Keratinocyte (primary cell): ENCODE measurements around the gene SSTR4. TPM values are rescaled to one million over a fixed set of nuclear protein-coding genes. Genes with fewer than 3 reads are reported as not detected.

Experiments used
- DNase-seq: peaks from one replicate; pipeline ENCODE4 v3.0.0-alpha.2; 2011; ENCODE audit warnings: low read depth, missing footprints, low spot score
- FAIRE-seq: peaks from 2 replicates; lab custom pipeline; 2011; peaks lifted over from hg19 to GRCh38; lab: Jason Lieb, UNC
- H2AFZ ChIP-seq: 2 replicates; pipeline ENCODE4 v1.6.0; 2012; ENCODE audit warnings: low read length, control low read depth, inconsistent platforms; ENCODE audit not compliant: control insufficient read depth
- H3K27ac ChIP-seq: 2 replicates; pipeline ENCODE4 v1.5.1; 2011; ENCODE audit warnings: low read length; ENCODE audit not compliant: control insufficient read depth, insufficient read depth
- H3K27me3 ChIP-seq: 3 replicates; pipeline ENCODE4 v1.6.0; 2011; ENCODE audit warnings: low read length; ENCODE audit not compliant: control insufficient read depth, insufficient read depth; ENCODE audit errors: extremely low read depth
- H3K36me3 ChIP-seq, 2 experiments: 2 replicates in 1 of 2; 3 replicates in 1 of 2; pipeline ENCODE4 v1.5.1; 2011; ENCODE audit warnings: low read length in 2 of 2, mild to moderate bottlenecking in 1 of 2; ENCODE audit not compliant: control insufficient read depth in 2 of 2, insufficient read depth in 2 of 2; ENCODE audit errors: extremely low read depth in 1 of 2
- H3K4me1 ChIP-seq: 3 replicates; pipeline ENCODE4 v1.5.1; 2011; ENCODE audit warnings: low read length; ENCODE audit not compliant: control insufficient read depth, insufficient read depth; ENCODE audit errors: extremely low read depth
- H3K4me2 ChIP-seq: 3 replicates; pipeline ENCODE4 v1.6.0; 2011; ENCODE audit warnings: low read depth, low read length; ENCODE audit not compliant: control insufficient read depth, insufficient read depth; ENCODE audit errors: extremely low read depth
- H3K4me3 ChIP-seq, 3 experiments: fragments of 200-600 bp in 1 of 3; sonication (generic) in 1 of 3; 2 replicates in 2 of 3; 3 replicates in 1 of 3; pipeline ENCODE4 v1.5.1; 2011 to 2016; ENCODE audit warnings: low read length in 3 of 3, mild to moderate bottlenecking in 3 of 3, control low read depth in 2 of 3, inconsistent platforms in 1 of 3, low read depth in 1 of 3, mixed read lengths in 1 of 3, mixed run types in 1 of 3, moderate library complexity in 1 of 3; ENCODE audit not compliant: control insufficient read depth in 2 of 3, insufficient read depth in 2 of 3; ENCODE audit errors: extremely low read depth in 1 of 3
- H3K79me2 ChIP-seq: 2 replicates; pipeline ENCODE4 v1.6.0; 2012; ENCODE audit warnings: low read length; ENCODE audit not compliant: control insufficient read depth, insufficient read depth
- H3K9ac ChIP-seq: 3 replicates; pipeline ENCODE4 v1.6.0; 2011; ENCODE audit warnings: low read length; ENCODE audit not compliant: control insufficient read depth, insufficient read depth; ENCODE audit errors: extremely low read depth
- H3K9me1 ChIP-seq: 3 replicates; pipeline ENCODE4 v1.6.0; 2011; ENCODE audit warnings: low read length; ENCODE audit not compliant: control insufficient read depth, insufficient read depth; ENCODE audit errors: extremely low read depth
- H3K9me3 ChIP-seq: 2 replicates; pipeline ENCODE4 v1.5.1; 2012; ENCODE audit warnings: low read depth, low read length; ENCODE audit not compliant: control insufficient read depth
- H4K20me1 ChIP-seq: 3 replicates; pipeline ENCODE4 v1.6.0; 2011; ENCODE audit warnings: low read length; ENCODE audit not compliant: control insufficient read depth, insufficient read depth; ENCODE audit errors: extremely low read depth
- EZH2 ChIP-seq: IDR thresholded peaks from one replicate; pipeline ENCODE4 v1.6.1; 2012; ENCODE audit warnings: inconsistent platforms, mild to moderate bottlenecking, low read length, moderate library complexity
- dilution Hi-C: fragments of 300-500 bp; cut with MboI; formaldehyde crosslinking; loops from one replicate; pipeline ENCODE4 v1.7.0; 2020; ENCODE audit warnings: low sequenced_read_pairs; ENCODE audit not compliant: extremely low pct_ligation_motif_present
- polyA plus RNA-seq, 5 experiments: library from polyadenylated mRNA; depleted of rRNA in 3 of 5; stranded (reverse) in 3 of 5; stranded (forward) in 1 of 5; unstranded in 1 of 5; fragments of >200 nt; gene quantifications; 1 replicate in 1 of 5; 2 replicates in 3 of 5; 3 replicates in 1 of 5; pipeline versions ENCODE4 v1.2.1 to v1.2.3, GENCODE V29; 2011 to 2012; ENCODE audit warnings: missing spikeins in 2 of 5, low read depth in 1 of 5, low replicate concordance in 1 of 5
- TF ChIP-seq, protein P1 (sequence below), 3 experiments: IDR thresholded peaks in 1 of 3; conservative IDR thresholded peaks in 1 of 3; optimal IDR thresholded peaks in 1 of 3; 2 replicates in 2 of 3; 3 replicates in 1 of 3; pipeline versions ENCODE3 to v1.5.1; 2011; ENCODE audit warnings: low read length in 3 of 3, mild to moderate bottlenecking in 3 of 3, moderate library complexity in 2 of 3, control low read depth in 1 of 3, inconsistent platforms in 1 of 3; ENCODE audit not compliant: insufficient read depth in 2 of 3; ENCODE audit errors: extremely low read depth in 1 of 3

Gene SSTR4
- polyA plus RNA-seq, 1 donor (not counting 4 experiments of a cell fraction or from before 2014, with no cell fraction given) = not detected

- dilution Hi-C loops = loop anchor here (25.0 kb wide), 1 partner anchor 155 kb away; no protein-coding TSS in a partner anchor
- Histone ChIP-seq H2AFZ (no peak overlapping the region), H3K4me3 (no peak overlapping the region), H3K36me3 (no peaks in the 10 kb centered on the region), H3K4me1 (no peaks in the 10 kb centered on the region), H3K27me3 (peaks cover 31% of the 10 kb centered on the region), H3K9ac (no peak overlapping the region), H3K9me1 (no peaks in the 10 kb centered on the region), H3K4me2 (no peak overlapping the region), H3K27ac (no peak overlapping the region), H3K9me3 (no peaks in the 10 kb centered on the region), H3K79me2 (no peaks in the 10 kb centered on the region), H4K20me1 (no peaks in the 10 kb centered on the region)
- FAIRE-seq (no peak), DNase-seq (no peak)
- TF ChIP-seq, protein P1, sequence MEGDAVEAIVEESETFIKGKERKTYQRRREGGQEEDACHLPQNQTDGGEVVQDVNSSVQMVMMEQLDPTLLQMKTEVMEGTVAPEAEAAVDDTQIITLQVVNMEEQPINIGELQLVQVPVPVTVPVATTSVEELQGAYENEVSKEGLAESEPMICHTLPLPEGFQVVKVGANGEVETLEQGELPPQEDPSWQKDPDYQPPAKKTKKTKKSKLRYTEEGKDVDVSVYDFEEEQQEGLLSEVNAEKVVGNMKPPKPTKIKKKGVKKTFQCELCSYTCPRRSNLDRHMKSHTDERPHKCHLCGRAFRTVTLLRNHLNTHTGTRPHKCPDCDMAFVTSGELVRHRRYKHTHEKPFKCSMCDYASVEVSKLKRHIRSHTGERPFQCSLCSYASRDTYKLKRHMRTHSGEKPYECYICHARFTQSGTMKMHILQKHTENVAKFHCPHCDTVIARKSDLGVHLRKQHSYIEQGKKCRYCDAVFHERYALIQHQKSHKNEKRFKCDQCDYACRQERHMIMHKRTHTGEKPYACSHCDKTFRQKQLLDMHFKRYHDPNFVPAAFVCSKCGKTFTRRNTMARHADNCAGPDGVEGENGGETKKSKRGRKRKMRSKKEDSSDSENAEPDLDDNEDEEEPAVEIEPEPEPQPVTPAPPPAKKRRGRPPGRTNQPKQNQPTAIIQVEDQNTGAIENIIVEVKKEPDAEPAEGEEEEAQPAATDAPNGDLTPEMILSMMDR (optimal IDR thresholded peaks at IDR 0.05 in 1 of 3, IDR thresholded peaks at IDR 0.05 in 1 of 3, conservative IDR thresholded peaks at IDR 0.05 in 1 of 3; ENCODE audit: extremely low read depth in 1 of 3, insufficient read depth in 2 of 3, low read length in 3 of 3) = no peak
- no peak for TF ChIP-seq EZH2
Measured at GRCh38 chr20:23032056-23032749, 2.9 kb upstream of the SSTR4 start.

DNA sequence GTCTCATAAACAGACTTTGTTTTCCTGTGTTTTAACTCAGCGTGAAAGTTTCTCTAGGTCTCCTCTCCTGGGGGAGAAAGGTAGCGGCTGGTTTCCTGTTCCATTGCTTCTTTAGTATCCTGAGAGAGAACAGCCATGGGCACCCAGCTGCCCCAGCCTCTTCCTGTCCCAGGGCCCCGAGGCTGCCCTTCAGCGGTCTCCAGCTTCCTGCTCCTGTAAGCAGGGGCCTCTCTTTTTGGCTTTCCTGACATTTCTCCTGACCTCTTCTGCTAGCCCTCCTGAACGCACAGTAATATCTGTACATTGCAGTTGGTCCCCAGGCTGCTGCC lies 2.4 kb upstream of the SSTR4 start:
- no peak for DNase-seq
- peaks cover 36% of the 10 kb centered on the region for H3K27me3 ChIP-seq

More for the DNA sequence above, 2.4 kb upstream of the SSTR4 start:
- Histone ChIP-seq H3K4me3 (no peak overlapping the region), H3K4me1 (no peaks in the 10 kb centered on the region), H3K79me2 (no peaks in the 10 kb centered on the region), H3K9ac (no peak overlapping the region), H4K20me1 (no peaks in the 10 kb centered on the region), H3K4me2 (no peak overlapping the region), H2AFZ (no peak overlapping the region), H3K9me1 (no peaks in the 10 kb centered on the region), H3K36me3 (no peaks in the 10 kb centered on the region), H3K9me3 (no peaks in the 10 kb centered on the region), H3K27ac (no peak overlapping the region)
- dilution Hi-C loops = loop anchor here (25.0 kb wide), 1 partner anchor 155 kb away; no protein-coding TSS in a partner anchor
- no peak for FAIRE-seq
- TF ChIP-seq, protein P1 (optimal IDR thresholded peaks at IDR 0.05 in 1 of 3, IDR thresholded peaks at IDR 0.05 in 1 of 3, conservative IDR thresholded peaks at IDR 0.05 in 1 of 3; ENCODE audit: extremely low read depth in 1 of 3, insufficient read depth in 2 of 3, low read length in 3 of 3) = no peak
- no peak for TF ChIP-seq EZH2
